Measurements from ENCODE around the gene RPSA. TPM values are rescaled to one million over a fixed set of nuclear protein-coding genes. Genes with fewer than 3 reads are reported as not detected.
A peak's percentile ranks its signal among the peaks of the same experiment; 100 is the strongest.

The RPSA gene
- total RNA-seq, 1 experiment from 2014 or later, result 2,077 TPM

DNA sequence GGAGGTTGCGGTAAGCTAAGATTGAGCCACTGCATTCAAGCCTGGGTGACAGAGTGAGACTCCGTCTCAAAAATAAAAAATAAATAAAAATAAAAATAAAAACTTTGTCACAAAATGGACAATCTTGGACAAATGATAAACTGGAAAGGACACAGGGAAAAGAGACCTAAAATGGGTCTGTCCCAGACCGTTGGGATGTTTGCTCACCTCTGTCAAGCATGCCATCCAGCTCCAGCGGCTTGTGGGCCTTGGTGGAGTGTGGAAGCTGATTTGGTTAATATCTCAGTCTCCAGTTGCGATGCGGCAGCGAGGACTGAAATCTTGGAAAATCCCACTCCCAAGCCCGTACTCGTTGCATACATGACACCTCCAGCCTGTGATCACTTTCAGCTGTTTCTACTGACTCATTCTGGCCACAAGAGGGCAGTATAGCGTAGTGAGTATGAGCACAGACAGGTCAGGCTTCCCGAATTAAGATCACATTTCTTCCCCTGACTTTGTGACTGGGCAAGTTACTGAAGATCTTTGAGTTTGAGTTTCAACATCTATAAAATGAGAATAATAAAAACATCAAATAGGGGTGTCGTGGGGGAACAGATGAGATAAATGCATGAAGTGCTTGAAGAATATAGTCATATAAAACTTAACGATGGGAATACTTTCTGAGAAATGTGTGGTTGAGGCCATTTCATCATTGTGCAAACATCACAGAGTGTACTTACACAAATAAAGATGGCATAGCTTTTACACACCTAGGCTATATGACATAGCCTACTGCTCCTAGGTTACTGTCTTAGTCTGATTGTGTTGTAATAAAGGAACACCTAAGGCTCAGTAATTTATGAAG is 41.3 kb downstream of the RPSA start:
- Mint-ChIP-seq H3K4me1 (peaks cover 7 to 13% of the 10 kb centered on the region in 2 experiments), H3K36me3 (ENCODE audit: insufficient read depth in 1 of 3, low read depth in 3 of 3) (no peaks in the 10 kb centered on the region), H3K27ac (no peak overlapping the region), H3K9me3 (no peaks in the 10 kb centered on the region), H3K4me3 (no peak overlapping the region), H3K27me3 (ENCODE audit: low read depth) (no peaks in the 10 kb centered on the region; the same call in 1 of the 2 replicates)
- Histone ChIP-seq H3K4me1 (ENCODE audit: insufficient read depth, low read length) (no peaks in the 10 kb centered on the region), H3K9ac (ENCODE audit: extremely low read depth, insufficient read length, low read length) (no peak overlapping the region), H4K5ac (ENCODE audit: insufficient read length, low read depth, low read length) (no peak overlapping the region), H3K27ac (ENCODE audit: insufficient read length, low read depth, low read length) (no peak overlapping the region), H3T11ph (ENCODE audit: low read length) (no peak overlapping the region), H4K91ac (ENCODE audit: insufficient read length, low read depth, low read length) (no peak overlapping the region), H2AFZ (ENCODE audit: low read length) (peak overlapping the region; percentile 90), H3K79me2 (ENCODE audit: insufficient read depth, low read length) (no peaks in the 10 kb centered on the region), H2BK120ac (ENCODE audit: low read depth, low read length, poor library complexity, severe bottlenecking) (no peak overlapping the region), H3K23ac (ENCODE audit: insufficient read length, low read depth, low read length) (no peak overlapping the region), H3K14ac (ENCODE audit: insufficient read depth, low read length) (no peak overlapping the region), H3K27me3 (ENCODE audit: insufficient read depth, low read length) (no peaks in the 10 kb centered on the region), H2AK5ac (ENCODE audit: insufficient read length, low read length) (no peak overlapping the region), H2BK5ac (ENCODE audit: insufficient read length, low read length) (no peak overlapping the region), H2BK20ac (ENCODE audit: low read depth, low read length, poor library complexity, severe bottlenecking) (no peak overlapping the region), H2BK15ac (ENCODE audit: low read depth, low read length) (no peak overlapping the region), H3K18ac (ENCODE audit: insufficient read length, low read depth, low read length) (no peak overlapping the region), H3K23me2 (ENCODE audit: insufficient read length, low read depth, low read length, poor library complexity, severe bottlenecking) (no peaks in the 10 kb centered on the region), H2BK12ac (ENCODE audit: insufficient read length, low read depth, low read length) (no peak overlapping the region), H3K9me3 (ENCODE audit: control insufficient read depth, low read depth, low read length) (no peaks in the 10 kb centered on the region), H4K8ac (replicated peaks; ENCODE audit: insufficient read length, low read depth, low read length) (no peak overlapping the region), H3K4me2 (ENCODE audit: insufficient read depth, insufficient read length, low read length) (no peak overlapping the region), H3K4ac (ENCODE audit: low read depth, low read length) (no peak overlapping the region), H4K20me1 (ENCODE audit: control insufficient read depth, insufficient read depth, insufficient read length) (no peaks in the 10 kb centered on the region), H3K79me1 (ENCODE audit: insufficient read depth, low read depth, low read length, poor library complexity, severe bottlenecking) (no peaks in the 10 kb centered on the region), H3K56ac (ENCODE audit: insufficient read length, low read depth, low read length) (no peak overlapping the region)
- peak; percentile 82 for DNase-seq
- TF ChIP-seq, protein P1, sequence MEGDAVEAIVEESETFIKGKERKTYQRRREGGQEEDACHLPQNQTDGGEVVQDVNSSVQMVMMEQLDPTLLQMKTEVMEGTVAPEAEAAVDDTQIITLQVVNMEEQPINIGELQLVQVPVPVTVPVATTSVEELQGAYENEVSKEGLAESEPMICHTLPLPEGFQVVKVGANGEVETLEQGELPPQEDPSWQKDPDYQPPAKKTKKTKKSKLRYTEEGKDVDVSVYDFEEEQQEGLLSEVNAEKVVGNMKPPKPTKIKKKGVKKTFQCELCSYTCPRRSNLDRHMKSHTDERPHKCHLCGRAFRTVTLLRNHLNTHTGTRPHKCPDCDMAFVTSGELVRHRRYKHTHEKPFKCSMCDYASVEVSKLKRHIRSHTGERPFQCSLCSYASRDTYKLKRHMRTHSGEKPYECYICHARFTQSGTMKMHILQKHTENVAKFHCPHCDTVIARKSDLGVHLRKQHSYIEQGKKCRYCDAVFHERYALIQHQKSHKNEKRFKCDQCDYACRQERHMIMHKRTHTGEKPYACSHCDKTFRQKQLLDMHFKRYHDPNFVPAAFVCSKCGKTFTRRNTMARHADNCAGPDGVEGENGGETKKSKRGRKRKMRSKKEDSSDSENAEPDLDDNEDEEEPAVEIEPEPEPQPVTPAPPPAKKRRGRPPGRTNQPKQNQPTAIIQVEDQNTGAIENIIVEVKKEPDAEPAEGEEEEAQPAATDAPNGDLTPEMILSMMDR (conservative IDR thresholded peaks at IDR 0.05), result peak; percentile 94
- no CpG with 5 or more reads among the region's 13 CpGs for WGBS (ENCODE audit: extremely low coverage, insufficient read length, low lambda C conversion rate)
